GM19438 (cell line): Measurements from ENCODE around the gene PRELID2.
"Not testable (repeated sequence)": the region's sequence is repeated elsewhere in the genome, so short reads cannot be mapped to it uniquely, and the experiment has no call there.

Experiments
- ATAC-seq: cut with Tn5 transposase; IDR thresholded peaks from one replicate; pipeline ENCODE4 v1.9.1; 2021; ENCODE audit warnings: low read depth; ENCODE audit not compliant: unreplicated experiment

Gene PRELID2

DNA sequence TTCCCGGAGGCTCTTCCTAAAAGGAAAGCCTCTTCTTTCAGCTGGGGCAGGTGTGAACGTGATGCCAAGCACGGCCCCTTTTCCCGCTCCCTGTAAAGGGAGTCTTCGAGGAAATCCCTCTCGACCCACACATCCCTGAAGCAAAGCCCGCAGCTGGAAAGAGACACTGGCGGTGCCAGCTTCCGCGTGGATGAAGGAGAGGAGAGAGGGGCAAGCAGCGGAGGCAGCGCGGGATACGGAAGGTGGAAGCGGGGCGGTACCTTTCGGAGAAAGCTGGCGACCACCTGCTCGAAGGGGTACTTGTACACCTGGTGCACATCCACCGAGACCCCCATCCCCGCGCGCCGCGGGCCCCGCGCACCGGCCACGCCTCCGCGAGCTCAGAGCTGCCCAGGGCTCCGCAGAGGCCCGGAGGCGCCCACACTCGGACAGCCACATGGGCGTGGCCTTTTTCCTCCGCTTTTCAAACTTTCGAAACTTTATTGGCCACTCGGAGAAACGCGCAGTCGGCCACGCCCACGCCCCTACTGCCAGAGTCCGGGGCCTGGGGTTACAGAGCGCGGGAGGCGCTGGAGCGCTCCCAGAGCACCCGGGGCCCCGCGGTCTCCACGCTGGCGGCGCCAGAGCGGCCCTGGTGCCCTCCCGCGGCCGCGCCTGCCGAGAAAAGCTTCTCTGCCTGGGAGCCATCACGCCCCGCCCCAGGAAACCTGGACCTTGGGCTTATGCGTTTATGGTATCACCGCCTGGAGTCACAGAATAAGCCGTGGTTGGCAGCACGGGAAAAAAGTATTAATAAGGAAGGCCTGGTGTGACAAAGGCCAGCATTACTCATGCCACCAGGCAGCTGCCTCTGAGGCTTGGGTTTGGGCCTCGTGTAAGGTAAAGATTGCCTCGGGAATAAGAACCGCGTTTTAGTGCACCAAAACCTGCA, at the start of gene PRELID2:
Gene PRELID2 (minus strand): TSS at position 426 of the 931 bp plus-strand sequence. CDS start 91 bp downstream, at position 335.
- ATAC-seq: peak; percentile 93

DNA sequence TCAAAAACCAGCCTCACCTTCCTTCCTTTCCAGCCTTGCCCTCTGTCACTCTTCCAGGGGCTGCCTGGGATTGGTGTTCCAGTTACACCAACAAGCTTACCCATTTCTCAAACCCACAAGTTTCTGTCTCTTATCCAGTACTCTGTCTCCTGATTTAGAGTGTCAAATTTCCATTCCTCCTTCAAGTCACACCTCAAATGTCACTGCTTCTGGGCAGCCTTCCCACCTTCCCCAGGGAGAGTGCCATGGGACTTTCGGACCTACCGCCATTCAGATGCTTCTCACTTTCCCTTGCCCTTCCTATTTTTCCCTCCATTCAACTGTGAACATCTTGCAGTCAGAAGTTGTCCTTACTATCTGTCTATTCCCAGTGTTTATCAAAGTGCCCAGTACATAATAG, 39.6 kb upstream of the PRELID2 start:
- ATAC-seq: no peak

DNA sequence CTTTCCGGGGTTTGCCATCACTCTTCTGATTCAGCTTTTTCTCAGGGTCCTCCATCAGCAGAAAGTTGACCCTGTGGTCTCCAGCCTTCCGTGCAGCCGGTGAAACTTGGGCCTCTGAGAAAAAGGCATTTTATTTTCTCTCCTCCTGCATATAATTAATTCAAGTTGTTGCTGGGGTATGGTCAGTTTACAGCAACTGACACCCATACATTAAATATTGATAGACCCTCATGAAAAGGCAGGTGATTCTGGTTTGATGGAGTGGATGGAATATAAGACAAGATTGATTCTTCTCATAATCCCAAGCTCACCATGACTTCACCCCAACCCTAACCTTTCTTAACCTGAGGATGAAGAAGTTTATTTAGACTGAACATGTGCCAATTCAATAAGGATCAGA, 37.8 kb upstream of the PRELID2 start, which contains the start of gene GRXCR2:
Gene GRXCR2 (minus strand): TSS at position 101 of the 400 bp plus-strand sequence. CDS start 46 bp downstream, at position 55.
- ATAC-seq: no peak

DNA sequence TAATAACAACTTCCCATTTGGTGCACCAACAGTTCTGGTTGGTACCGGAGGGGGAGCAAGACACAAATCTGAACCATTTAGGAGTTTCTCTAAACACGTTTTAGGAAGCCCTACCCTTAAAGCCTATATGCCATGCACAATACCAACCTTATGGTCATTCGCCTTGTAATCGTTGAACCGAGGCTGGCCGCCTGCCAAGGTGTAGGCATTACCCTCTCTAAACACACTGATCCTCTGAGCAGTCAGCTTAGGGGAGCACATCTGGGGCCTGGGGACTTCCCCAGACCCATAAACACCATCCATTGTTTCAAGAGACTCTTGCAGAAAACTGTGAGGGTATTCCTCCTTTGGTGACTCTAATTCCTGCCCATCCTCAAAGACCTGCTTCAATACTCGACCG, 37.3 kb upstream of the PRELID2 start:
- no peak for ATAC-seq

DNA sequence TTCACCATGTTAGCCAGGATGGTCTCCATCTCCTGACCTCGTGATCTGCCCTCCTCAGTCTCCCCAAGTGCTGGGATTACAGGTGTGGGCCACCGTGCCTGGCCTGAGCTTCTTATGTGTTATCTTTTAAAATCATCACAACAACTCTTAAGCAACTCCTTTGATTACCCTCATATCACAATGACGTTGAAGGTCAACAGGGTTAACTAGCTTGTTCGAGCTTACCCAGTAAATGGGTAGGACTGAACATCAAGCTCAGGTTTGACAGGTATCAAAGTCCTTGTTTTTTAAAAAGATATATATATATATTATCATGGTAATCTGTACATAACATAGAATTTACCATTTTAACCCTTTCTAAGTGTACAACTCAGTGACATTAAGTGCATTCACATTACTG, 34.6 kb upstream of the PRELID2 start:
- no peak for ATAC-seq

DNA sequence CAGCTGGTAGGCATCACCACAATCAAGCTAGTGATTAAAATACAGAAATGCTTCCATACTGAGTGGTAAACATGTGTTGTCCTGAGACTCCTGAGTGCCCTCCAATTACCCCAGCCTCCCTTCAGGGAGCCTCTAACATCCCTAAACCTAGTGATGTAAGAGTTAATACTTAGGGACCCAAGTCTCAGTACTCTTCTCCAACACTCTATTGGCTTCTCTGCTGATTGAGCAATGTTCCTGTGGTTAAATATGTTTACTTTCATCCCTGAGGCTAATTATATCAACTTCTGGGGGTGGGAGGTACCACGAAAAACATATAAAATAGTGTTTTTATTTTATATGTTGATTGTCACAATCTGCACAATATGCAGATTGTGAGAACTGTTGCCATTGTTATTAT, 32.7 kb upstream of the PRELID2 start:
- no peak for ATAC-seq

DNA sequence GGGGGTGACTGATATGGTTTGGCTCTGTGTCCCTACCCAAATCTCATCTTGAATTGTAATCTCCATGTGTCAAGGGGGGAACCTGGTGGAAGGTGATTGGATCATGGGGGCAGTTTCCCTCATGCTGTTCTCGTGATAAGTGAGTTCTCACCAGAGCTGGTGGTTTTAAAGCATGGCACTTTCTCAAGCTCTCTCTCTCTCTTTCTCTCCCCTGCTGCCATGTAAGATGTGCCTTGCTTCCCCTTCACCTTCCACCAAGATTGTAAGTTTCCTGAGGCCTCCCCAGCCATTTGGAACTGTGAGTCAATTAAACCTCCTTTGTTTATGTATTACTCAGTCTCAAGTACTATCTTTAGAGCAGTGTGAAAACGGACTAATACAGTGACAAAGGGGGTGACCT, 29.3 kb upstream of the PRELID2 start:
- not testable (repeated sequence) for ATAC-seq

DNA sequence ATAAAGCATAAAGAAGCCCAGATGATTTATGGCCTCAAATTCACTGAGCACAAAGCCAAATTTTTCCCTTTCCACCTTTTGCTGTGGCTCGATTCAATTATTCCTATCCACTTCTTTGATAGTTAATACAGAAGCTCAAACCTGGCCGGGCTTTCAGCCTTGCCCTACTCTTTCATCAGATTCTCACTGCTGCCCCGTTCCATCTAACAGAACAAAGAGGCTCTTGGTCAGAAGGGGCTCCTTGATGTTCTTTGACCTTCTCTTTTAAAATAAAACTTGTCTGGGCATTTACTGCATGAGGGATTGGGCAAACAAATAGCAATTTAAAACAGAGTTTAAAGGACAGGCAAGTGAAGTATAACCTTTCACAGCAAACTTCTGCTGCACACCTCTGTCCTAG, 27.9 kb upstream of the PRELID2 start:
- ATAC-seq: no peak

DNA sequence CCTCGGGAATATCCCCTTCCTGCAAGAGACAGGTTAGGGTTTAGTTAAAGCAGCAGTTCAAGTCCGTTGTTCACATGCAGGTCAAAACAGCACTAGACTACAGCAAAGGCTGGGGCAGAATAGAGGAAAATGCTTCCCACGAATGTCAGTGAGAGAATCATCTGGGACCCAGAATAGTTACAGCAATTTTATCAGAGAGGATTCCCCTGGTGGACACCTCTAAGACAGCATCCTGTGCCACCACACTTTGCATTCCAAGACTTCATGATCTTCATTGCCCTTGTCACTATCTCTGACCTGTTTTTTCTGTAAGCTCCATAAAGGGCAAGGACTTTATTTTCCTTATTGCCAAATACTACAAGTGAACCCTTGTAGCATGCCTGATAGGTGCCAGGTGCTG, 24.8 kb upstream of the PRELID2 start:
- ATAC-seq: no peak

DNA sequence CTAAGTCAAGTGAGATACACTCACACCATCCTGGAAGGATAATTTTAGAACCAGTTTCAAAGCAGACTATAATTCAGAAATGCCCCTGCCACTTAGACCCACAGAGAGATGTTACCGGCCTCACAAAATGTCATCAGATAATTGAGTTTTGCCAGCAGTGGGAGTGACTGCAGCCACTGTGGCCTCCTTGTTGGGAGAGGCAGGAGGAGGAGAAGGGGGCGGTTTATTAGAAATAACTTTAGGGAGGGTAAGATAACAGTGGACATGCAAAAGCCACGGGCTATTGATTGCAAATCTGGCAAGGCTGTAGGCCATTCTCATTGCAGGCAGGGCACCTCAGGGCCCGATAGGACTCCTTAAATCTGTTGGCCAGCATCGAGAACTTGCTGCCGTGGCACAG, 24.3 kb upstream of the PRELID2 start:
- no peak for ATAC-seq

DNA sequence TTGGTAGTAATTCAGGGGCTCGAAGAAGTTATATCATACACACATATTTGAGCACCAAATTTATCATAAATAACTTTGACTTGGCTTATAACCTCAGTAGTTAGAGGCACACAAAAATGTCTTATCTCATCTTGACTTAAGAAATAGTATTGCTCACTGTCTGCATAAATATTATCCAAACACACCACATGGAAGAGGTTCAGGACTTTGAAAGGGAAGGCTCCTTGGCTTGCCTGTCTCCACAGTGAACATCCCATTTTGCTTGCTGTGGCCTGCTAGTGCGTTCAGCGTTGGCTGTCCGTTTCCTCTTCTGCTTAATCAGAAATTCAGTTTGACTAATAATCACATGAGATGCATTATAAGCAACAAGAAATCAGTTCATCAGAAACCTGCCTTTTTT, 23.8 kb upstream of the PRELID2 start:
- ATAC-seq: no peak

DNA sequence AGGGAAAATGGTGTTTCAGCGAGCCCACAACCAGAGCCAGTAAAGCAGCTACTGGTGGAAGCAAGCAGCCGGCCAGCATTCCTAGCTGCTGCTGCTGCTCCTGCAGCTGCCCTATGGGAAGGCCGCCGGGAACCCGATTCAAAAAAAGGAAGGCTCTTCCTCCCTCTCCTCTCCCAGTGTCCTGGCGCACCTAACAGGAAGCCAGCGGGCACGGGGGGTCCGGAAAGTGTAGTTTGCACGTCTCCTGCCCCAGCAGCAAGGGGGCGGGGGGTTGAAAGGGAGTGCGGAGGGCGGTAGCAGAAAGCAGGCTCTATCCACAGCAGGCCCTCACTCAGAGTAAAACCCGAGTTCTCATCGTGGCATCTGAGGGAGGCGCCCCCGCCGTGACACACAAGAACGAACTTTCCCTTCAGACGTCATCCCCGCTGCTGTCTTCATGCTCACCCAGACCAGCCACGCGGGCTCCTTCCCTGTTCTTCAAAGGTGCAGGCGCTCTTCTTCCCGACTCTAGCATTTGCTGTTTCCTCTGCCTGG, 21.2 kb upstream of the PRELID2 start:
- ATAC-seq: peak; percentile 75

DNA sequence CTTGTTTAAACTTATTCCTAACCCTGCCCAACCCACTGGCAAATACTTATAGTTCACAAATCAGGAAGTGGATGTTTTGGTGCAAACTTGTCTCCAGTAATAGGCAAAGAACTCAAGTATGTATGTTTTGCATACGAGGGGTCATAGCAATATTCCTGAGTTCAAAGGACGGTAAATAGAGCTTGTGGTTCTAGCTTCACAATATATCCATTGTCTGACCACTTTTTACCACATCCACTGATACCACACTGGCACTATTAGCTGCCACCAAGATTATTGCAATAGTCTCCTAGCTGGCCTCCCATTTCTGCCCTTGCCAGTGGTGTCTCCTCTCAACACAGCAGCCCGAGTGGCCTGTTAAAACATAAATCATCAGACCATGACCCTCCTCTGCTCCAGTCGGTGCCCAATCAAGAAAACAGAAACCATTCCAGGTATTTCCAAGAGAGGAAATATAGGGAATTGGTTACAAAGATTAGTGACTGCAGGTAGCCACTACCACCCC, 20.7 kb upstream of the PRELID2 start:
- no peak for ATAC-seq

DNA sequence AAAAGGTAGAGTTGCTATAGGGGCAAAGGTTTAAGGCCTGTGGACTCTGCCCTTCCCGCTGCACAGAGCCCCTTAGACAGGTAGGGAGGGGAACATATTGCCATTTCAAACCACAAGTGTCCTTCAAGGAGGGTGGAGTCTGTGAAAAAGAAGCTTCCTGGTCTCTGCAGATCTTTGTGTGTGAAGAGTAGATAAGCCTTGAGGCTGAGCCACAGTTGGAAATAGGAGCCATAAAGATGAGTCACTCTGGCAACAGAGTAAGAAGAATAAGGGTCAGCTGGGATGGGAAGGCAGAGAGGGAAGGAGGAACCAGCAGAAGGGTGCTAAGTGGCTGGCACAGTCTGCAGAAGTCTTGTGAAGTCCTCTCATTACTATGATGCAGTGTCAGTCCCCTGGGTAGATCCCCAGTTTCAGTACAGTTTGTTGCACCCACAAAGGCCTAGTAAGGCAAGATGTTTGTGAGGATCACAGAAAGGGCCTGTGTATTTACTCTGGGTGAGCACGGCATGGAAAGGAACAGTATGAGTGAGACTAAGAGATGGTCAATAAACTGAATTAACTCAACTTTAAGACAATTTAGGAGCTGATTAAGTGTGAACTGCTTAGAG, 19.6 kb upstream of the PRELID2 start:
- ATAC-seq: no peak

DNA sequence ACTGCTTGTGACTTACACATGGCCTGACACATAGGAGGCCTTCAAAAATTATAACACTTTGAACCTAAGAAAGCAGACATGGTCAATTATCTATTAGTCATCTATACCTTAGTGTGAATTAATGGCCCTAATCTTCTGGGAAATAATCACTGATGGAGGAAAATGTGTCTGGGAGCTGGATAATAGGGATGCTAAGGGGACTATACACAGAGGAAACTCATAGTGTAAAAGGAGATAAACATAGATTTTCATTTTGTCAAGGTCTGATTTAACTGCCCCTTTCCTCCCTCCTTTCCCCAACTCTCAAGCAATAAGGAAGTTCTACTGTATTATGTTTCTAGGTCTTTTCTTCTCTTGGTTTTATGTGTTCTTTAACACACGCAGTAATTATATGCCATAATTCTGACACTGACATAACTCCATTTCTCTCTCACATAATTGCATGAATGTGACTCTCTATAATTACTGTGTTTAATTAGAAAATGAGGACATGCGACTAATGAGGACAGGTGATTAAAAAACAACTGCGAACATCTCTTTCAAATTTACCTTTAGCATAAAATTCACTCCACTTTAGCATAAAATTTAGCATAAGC, 18.7 kb upstream of the PRELID2 start:
- no peak for ATAC-seq

DNA sequence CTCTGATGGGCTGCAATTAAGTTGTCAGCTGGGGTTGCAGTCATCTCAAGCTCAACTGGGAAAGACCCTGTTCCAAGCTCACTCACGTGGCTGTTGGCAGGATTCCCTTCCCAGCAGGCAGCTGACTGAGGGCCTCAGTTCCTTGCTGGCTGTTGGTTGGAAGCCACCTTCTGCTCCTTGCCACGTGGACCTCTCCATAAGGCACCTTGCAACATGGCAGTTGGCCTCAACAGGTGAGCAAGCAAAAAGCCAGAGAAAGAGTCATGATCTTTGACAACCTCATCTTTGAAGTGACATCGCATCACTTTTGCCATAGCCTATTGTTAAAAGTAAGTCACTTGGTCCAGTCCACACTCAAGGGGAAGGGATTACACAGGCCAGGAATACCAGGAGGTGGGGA, 17.8 kb upstream of the PRELID2 start:
- no peak for ATAC-seq

DNA sequence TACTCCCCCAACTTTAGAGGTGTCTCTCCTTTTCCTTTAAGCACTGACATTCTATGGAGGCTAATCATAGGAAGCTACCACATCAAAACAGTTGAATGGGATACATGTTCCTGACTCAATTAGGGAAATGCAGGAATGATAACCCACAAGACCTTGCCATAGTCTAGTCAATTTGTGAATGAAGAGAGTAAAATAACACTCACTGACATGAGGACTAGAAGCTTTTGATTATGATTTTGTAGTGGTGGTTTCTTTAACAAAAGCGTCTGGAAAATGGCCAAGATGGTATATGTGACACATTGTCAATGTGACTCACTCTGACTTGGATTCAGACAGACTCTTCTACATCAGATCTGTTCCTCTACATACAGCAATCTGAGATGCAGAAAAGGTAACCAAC, 13.7 kb upstream of the PRELID2 start:
- no peak for ATAC-seq

DNA sequence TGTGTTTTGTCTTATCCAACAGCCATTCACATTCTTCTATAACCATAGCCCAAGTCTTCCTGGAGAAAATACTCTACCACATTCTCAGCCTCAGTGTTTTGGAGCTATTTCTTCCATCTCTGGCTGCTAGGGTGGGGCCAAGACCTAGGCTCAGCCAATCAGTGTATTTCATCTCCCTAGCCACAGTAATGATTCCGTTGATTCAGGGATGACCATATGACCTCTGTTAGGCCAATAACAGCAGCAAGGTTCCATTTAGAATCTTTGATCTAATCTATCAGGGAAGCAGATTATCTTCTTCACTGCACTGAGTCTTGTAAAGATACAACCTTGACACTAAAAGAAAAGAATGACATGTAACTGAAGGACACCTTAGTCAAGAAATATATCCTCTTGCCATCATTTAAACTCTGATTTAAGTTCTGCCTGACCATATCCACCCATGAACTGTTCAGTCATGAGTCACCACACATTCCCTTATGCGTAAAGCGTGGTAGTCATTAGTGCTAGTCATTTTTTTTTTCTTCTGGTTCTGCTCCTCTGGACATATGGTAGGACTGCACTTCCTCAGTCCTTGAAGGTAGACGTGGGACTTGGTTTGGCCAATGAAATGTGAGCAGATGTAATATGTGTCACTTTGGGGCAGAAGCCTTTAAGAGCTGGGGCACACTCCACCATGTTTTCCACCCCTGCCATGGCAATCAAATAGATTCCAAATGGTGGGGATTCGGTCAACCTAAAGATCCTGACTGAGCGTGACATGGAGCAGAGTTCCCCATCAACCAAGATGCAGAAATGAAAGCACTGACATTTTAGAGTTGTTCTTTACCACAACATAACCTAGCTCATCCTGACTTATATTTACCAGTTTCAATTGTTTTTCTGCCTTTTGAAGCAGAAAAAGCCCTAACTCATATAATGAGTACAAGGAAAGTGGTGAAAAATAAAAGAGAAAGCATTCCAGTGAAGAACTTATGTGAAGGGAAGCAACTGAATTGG, 12.7 kb upstream of the PRELID2 start:
- no peak for ATAC-seq

DNA sequence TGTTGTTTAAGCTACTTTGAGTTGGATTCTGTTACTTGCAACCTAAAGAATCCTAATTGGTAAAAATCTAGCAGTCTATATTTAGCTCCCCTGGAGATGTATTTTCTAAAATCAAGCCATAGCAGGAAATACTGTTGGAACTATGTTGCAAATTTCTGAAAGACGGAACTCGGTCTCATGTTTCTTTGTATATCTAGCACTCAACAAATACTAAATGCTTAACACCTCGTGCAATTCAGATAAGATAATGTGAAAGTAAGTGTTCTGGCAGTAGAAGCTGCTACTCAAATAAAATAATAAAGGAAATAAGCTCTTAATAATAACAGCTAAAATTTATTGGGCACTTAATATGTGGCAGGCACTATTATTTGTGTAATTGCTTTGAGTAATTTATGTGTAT, 10.9 kb upstream of the PRELID2 start:
- ATAC-seq: no peak

DNA sequence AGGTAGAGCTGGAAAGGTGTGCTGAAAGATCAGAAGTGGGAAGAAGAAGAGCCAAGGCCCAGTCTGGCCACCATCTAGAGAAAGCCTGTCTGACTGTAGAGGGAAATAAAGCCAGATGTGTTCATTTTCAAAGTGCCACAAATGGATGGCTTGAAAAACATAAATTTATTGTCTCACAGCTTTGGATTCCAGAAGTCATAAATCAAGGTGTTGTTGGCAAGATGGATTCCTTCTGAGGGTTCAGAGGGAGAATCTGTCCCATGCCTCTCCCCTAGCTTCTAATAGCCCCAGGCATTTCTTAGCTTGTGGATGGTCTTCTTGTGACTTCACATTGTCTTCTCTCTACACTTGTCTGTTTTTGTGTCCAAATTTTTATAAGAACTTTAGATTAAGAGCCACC, 6.2 kb upstream of the PRELID2 start:
- ATAC-seq: no peak
